AG04450 (cell line): ENCODE results near the gene ADARB2. TPM values are rescaled to one million over a fixed set of nuclear protein-coding genes. Genes with fewer than 3 reads are reported as not detected.
"Not testable (repeated sequence)": the region's sequence is repeated elsewhere in the genome, so short reads cannot be mapped to it uniquely, and the experiment has no call there.

Experiments
- CTCF ChIA-PET: fragments of 300-600, 350-600 bp; formaldehyde crosslinking; extraction: SDS; loops from one replicate; lab custom pipeline; 2022; ENCODE audit warnings: antibody characterized with exemption, inconsistent platforms; lab: Charles Lee
- POLR2A ChIA-PET: fragments of 350-600 bp; formaldehyde crosslinking; extraction: SDS; loops from one replicate; lab custom pipeline; 2021; ENCODE audit warnings: antibody characterized with exemption, inconsistent platforms; lab: Yijun Ruan, JAX
- DNase-seq: peaks from one replicate; pipeline ENCODE4 v3.0.0-alpha.2; 2011; ENCODE audit warnings: low read depth, low spot score
- H3K27ac ChIP-seq: one replicate; pipeline ENCODE4 v1.5.1; 2012; ENCODE audit warnings: low read depth, low read length, control low read depth
- H3K27me3 ChIP-seq: one replicate; pipeline ENCODE4 v1.6.0; 2012; ENCODE audit warnings: low read length; ENCODE audit not compliant: control insufficient read depth, insufficient read depth
- H3K4me3 ChIP-seq: 2 replicates; pipeline ENCODE4 v1.5.1; 2011; ENCODE audit warnings: mild to moderate bottlenecking, low read depth, low read length, control low read depth
- H3K9me3 ChIP-seq: 2 replicates; pipeline ENCODE4 v1.5.1; 2012; ENCODE audit warnings: low read length; ENCODE audit not compliant: control insufficient read depth, insufficient read depth
- CTCF ChIP-seq: IDR thresholded peaks from 2 replicates; pipeline ENCODE4 v1.5.1; 2011; ENCODE audit warnings: low read depth, low read length, control low read depth, inconsistent platforms
- polyA plus RNA-seq: library from polyadenylated mRNA; depleted of rRNA; stranded (reverse); fragments of >200 nt; gene quantifications from 2 replicates; pipeline ENCODE4 v1.2.3, GENCODE V29; 2011

The ADARB2 gene
- polyA plus RNA-seq, 1 experiment, result not detected

DNA sequence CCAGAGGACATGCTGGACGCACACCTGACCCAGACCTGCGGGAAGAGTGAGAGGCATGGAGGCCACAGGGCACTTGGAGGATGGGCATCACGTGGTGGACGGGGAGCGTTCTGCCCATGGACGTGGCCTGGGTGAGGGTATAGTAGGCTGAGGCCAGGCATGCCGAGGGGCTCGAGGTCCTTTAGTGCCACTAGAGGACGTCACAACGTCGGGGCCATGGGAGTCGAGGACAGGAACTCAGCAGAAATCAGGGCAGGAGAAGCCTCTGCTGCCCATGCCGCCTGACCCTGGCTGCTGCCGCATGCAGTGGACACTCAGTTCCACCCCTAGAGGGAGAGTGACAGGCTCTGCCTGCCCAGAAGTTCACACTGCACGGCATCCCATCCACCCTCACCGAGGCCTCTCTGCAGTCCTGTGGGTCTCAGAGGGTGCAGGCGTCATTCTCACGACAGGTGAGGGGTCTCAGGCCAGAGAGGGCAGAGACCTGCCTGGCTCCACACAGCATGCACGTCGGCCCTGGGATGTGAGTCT is 198.7 kb downstream of the ADARB2 start:
- POLR2A ChIA-PET, result no interaction called here
- TF ChIP-seq CTCF, result no peak
- no peak for DNase-seq

DNA sequence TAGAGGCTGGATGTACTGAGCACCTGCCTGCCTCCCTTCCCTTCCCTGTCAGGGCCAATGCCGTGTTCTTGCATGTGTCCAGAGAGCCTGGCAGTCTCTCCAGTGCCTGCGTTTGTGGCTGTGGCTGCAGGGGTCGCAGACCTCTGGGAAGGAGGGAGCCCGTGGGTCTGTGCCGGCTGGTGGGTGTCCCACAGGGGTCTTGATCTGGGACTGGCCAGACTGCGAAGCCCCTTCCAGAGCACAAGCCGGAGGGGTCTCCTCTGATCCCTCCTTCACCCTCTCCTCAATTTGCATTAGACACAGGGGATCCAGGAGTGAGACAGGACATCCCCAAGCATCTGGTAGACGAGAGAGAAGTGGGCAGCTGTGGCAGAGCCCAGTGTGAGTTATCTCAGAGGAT is 199.2 kb downstream of the ADARB2 start:
- CTCF ChIA-PET, result no interaction called here
- no peak for DNase-seq

More for the DNA sequence above, 198.7 kb downstream of the ADARB2 start:
- Histone ChIP-seq H3K27me3 (no peaks in the 10 kb centered on the region), H3K4me3 (no peak overlapping the region), H3K9me3 (peaks cover 64% of the 10 kb centered on the region), H3K27ac (no peak overlapping the region)
- CTCF ChIA-PET, result no interaction called here

GRCh38 chr10:1537449-1537848 is 199.9 kb downstream of the ADARB2 start:
- POLR2A ChIA-PET, H3K4me3 ChIP-seq, H3K27ac ChIP-seq, H3K27me3 ChIP-seq, DNase-seq, CTCF ChIA-PET: not testable (repeated sequence)
- H3K9me3 ChIP-seq, result peaks cover 67% of the 10 kb centered on the region

More for the DNA sequence above, 199.2 kb downstream of the ADARB2 start:
- POLR2A ChIA-PET, result no interaction called here
- H3K27ac ChIP-seq, result no peak overlapping the region
- peaks cover 65% of the 10 kb centered on the region for H3K9me3 ChIP-seq
- H3K27me3 ChIP-seq, result no peaks in the 10 kb centered on the region
- TF ChIP-seq CTCF, result no peak
- no peak overlapping the region for H3K4me3 ChIP-seq

DNA sequence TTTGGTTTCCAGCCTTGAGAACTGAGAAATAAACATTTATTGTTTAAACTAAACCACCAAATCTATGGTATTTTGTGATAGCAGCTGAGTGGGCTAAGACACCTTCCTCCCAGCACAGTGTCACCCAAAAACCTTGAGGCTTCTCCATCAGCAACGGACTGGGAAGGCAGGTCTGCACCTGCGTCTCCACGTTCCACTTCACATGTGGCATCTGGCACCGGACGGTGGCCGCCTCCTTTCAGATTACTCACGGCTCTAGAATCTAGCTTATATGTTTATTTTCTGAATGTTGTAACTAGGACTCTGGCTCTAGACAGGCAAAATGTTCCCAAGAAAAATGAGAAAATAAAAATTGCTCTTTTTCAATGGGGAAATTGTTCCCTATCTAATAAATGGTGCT is 201.0 kb downstream of the ADARB2 start:
- DNase-seq, result no peak
- CTCF ChIA-PET, result no interaction called here
- POLR2A ChIA-PET, result no interaction called here
- no peaks in the 10 kb centered on the region for H3K27me3 ChIP-seq
- no peak overlapping the region for H3K27ac ChIP-seq
- H3K4me3 ChIP-seq, result no peak overlapping the region
- no peak for TF ChIP-seq CTCF
- peaks cover 70% of the 10 kb centered on the region for H3K9me3 ChIP-seq

GRCh38 chr10:1535301-1535965 is 201.9 kb downstream of the ADARB2 start:
- no peak overlapping the region for H3K4me3 ChIP-seq
- CTCF ChIA-PET, result no interaction called here
- DNase-seq, result no peak
- H3K27ac ChIP-seq, result no peak overlapping the region
- no peak for TF ChIP-seq CTCF
- peaks cover 79% of the 10 kb centered on the region for H3K9me3 ChIP-seq
- no peaks in the 10 kb centered on the region for H3K27me3 ChIP-seq
- POLR2A ChIA-PET, result no interaction called here
